Glutamatergic neuron (in vitro differentiated cells): ENCODE data around the gene CHMP3. TPM values are rescaled to one million over a fixed set of nuclear protein-coding genes. Genes with fewer than 3 reads are reported as not detected.
"Not testable (repeated sequence)": the region's sequence is repeated elsewhere in the genome, so short reads cannot be mapped to it uniquely, and the experiment has no call there.

Source experiments
- DNase-seq: peaks from one replicate; pipeline ENCODE4 v3.0.0; 2022
- H3K27ac Mint-ChIP-seq: one replicate; pipeline ENCODE4 v1.8.0; 2020; ENCODE audit warnings: mild to moderate bottlenecking, mixed read lengths, inconsistent platforms; ENCODE audit not compliant: unreplicated experiment
- H3K27me3 Mint-ChIP-seq: one replicate; pipeline ENCODE4 v1.8.0; 2020; ENCODE audit warnings: mild to moderate bottlenecking, moderate library complexity, mixed read lengths, inconsistent platforms; ENCODE audit not compliant: unreplicated experiment
- H3K36me3 Mint-ChIP-seq: one replicate; pipeline ENCODE4 v1.8.0; 2020; ENCODE audit warnings: mild to moderate bottlenecking, mixed read lengths, inconsistent platforms; ENCODE audit not compliant: unreplicated experiment
- H3K4me1 Mint-ChIP-seq: one replicate; pipeline ENCODE4 v1.8.0; 2020; ENCODE audit warnings: mild to moderate bottlenecking, low read depth, mixed read lengths, inconsistent platforms; ENCODE audit not compliant: unreplicated experiment
- H3K4me3 Mint-ChIP-seq: one replicate; pipeline ENCODE4 v1.8.0; 2020; ENCODE audit warnings: mild to moderate bottlenecking, mixed read lengths, inconsistent platforms; ENCODE audit not compliant: unreplicated experiment
- H3K9me3 Mint-ChIP-seq: one replicate; pipeline ENCODE4 v1.8.0; 2020; ENCODE audit warnings: mild to moderate bottlenecking, moderate library complexity, mixed read lengths, inconsistent platforms; ENCODE audit not compliant: unreplicated experiment
- total RNA-seq: library from RNA; stranded (reverse); fragmentation: NEBNext Ultra II Directional; extraction: Animal tissue kit (Norgen Biotek cat#: 25700); gene quantifications from one replicate; pipeline ENCODE4 v1.2.1, GENCODE V29; 2021; ENCODE audit not compliant: unreplicated experiment
- TF ChIP-seq, protein P1 (sequence below): fragments of 200-600 bp; sonication (generic); IDR thresholded peaks from one replicate; pipeline ENCODE4 v1.5.0; 2021; ENCODE audit not compliant: partially characterized antibody, unreplicated experiment

Gene CHMP3
- total RNA-seq, 1 donor from 2014 or later: 68.4 TPM

DNA sequence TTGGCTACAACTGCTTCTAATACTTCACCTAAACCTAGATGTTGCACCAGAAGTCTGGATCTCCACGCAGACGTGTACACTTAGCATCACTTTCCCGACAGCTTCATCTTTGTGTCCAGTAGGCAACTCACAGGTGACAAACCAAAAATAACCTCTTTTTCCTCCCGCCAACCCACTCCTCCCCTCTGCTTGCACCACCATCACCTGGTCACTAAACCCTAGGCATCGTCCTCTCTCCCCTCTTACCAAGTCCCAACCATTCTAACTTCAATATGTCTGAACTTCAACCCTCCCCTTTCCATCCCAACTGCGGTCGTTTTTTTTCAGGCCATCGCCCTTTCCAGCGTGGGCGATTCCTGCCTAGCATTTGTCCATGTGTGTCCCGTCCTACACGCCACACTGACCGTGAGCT is 413 bp upstream of the CHMP3 start:
- H3K36me3 Mint-ChIP-seq: peaks cover 16% of the 10 kb centered on the region
- H3K27ac Mint-ChIP-seq: peak overlapping the region; percentile 97
- TF ChIP-seq, protein P1, sequence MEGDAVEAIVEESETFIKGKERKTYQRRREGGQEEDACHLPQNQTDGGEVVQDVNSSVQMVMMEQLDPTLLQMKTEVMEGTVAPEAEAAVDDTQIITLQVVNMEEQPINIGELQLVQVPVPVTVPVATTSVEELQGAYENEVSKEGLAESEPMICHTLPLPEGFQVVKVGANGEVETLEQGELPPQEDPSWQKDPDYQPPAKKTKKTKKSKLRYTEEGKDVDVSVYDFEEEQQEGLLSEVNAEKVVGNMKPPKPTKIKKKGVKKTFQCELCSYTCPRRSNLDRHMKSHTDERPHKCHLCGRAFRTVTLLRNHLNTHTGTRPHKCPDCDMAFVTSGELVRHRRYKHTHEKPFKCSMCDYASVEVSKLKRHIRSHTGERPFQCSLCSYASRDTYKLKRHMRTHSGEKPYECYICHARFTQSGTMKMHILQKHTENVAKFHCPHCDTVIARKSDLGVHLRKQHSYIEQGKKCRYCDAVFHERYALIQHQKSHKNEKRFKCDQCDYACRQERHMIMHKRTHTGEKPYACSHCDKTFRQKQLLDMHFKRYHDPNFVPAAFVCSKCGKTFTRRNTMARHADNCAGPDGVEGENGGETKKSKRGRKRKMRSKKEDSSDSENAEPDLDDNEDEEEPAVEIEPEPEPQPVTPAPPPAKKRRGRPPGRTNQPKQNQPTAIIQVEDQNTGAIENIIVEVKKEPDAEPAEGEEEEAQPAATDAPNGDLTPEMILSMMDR: no peak

GRCh38 chr2:86562485-86562921 is 740 bp downstream of the CHMP3 start:
- Mint-ChIP-seq H3K4me1 (peaks cover 10% of the 10 kb centered on the region), H3K27ac (peak overlapping the region; percentile 97), H3K27me3 (peaks cover 10% of the 10 kb centered on the region), H3K4me3 (peak overlapping the region; percentile 99), H3K9me3 (peaks cover 14% of the 10 kb centered on the region), H3K36me3 (peaks cover 20% of the 10 kb centered on the region)
- no peak for DNase-seq
- TF ChIP-seq, protein P1: no peak

More for the DNA sequence above, 413 bp upstream of the CHMP3 start:
- peak overlapping the region; percentile 99 for H3K4me3 Mint-ChIP-seq
- no peak for DNase-seq
- H3K9me3 Mint-ChIP-seq: peaks cover 16% of the 10 kb centered on the region
- H3K27me3 Mint-ChIP-seq: peaks cover 7% of the 10 kb centered on the region
- H3K4me1 Mint-ChIP-seq: peaks cover 10% of the 10 kb centered on the region

DNA sequence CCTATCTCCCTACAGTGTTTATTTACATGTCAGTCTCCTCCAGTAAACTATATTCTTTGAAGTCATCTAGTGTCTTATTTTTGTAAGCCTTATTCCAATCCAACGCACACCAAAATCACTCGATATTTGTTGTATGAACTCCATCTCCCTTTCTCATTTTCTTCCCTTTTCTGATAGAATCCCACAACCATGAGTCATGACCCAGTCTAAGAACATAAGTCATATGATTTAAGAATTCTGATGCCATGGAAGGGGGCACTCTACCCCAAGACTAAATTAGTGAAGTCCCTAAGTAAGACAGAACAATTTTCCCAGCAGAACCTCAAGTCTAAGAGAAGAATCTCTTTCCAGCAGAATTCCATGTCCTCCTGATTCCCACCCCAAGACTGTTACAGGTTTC is 5.4 kb downstream of the CHMP3 start:
- TF ChIP-seq, protein P1: no peak
- Mint-ChIP-seq H3K27me3 (peaks cover 8% of the 10 kb centered on the region), H3K4me1 (peaks cover 8% of the 10 kb centered on the region), H3K36me3 (peaks cover 15% of the 10 kb centered on the region), H3K4me3 (no peak overlapping the region), H3K27ac (no peak overlapping the region), H3K9me3 (peaks cover 7% of the 10 kb centered on the region)
- DNase-seq: no peak

- TF ChIP-seq, protein P1: no peak
- no peak overlapping the region for H3K27ac Mint-ChIP-seq
- H3K36me3 Mint-ChIP-seq: peaks cover 23% of the 10 kb centered on the region
- H3K4me3 Mint-ChIP-seq: no peak overlapping the region
- no peaks in the 10 kb centered on the region for H3K4me1 Mint-ChIP-seq
- no peak for DNase-seq
- peaks cover 4% of the 10 kb centered on the region for H3K27me3 Mint-ChIP-seq
- H3K9me3 Mint-ChIP-seq: peaks cover 1% of the 10 kb centered on the region
Observed at GRCh38 chr2:86556508-86556907, 6.7 kb downstream of the CHMP3 start.

GRCh38 chr2:86552889-86553288 is 10.4 kb downstream of the CHMP3 start:
- peak overlapping the region; percentile 8 for H3K4me3 Mint-ChIP-seq
- H3K36me3 Mint-ChIP-seq: peaks cover 21% of the 10 kb centered on the region
- DNase-seq: no peak
- no peaks in the 10 kb centered on the region for H3K4me1 Mint-ChIP-seq
- no peak overlapping the region for H3K27ac Mint-ChIP-seq
- TF ChIP-seq, protein P1: no peak
- H3K27me3 Mint-ChIP-seq: no peaks in the 10 kb centered on the region
- peaks cover 6% of the 10 kb centered on the region for H3K9me3 Mint-ChIP-seq

- DNase-seq, H3K4me3 Mint-ChIP-seq, H3K27ac Mint-ChIP-seq, H3K27me3 Mint-ChIP-seq, H3K4me1 Mint-ChIP-seq: not testable (repeated sequence)
- peaks cover 36% of the 10 kb centered on the region for H3K36me3 Mint-ChIP-seq
- peaks cover 16% of the 10 kb centered on the region for H3K9me3 Mint-ChIP-seq
Observed at GRCh38 chr2:86549963-86550725, 13.1 kb downstream of the CHMP3 start.

DNA sequence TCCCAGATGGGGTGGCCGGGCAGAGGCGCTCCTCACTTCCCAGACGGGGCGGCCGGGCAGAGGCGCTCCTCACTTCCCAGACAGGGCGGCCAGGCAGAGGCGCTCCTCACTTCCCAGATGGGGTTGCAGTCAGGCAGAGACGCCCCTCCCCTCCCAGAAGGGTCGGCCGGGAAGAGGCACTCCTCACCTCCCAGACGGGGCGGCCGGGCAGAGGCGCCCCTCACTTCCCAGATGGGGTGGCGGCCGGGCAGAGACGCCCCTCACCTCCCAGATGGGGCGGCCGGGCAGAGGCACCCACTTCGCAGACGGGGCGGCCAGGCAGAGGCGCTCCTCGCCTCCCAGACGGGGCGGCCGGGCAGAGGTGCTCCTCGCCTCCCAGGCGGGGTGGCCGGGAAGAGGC is 13.8 kb downstream of the CHMP3 start:
- H3K27me3 Mint-ChIP-seq, H3K4me3 Mint-ChIP-seq, H3K4me1 Mint-ChIP-seq, DNase-seq, H3K27ac Mint-ChIP-seq: not testable (repeated sequence)
- peaks cover 39% of the 10 kb centered on the region for H3K36me3 Mint-ChIP-seq
- peaks cover 19% of the 10 kb centered on the region for H3K9me3 Mint-ChIP-seq

- DNase-seq, H3K4me3 Mint-ChIP-seq, H3K27ac Mint-ChIP-seq, H3K4me1 Mint-ChIP-seq: not testable (repeated sequence)
- H3K36me3 Mint-ChIP-seq: peaks cover 44% of the 10 kb centered on the region
- H3K9me3 Mint-ChIP-seq: peaks cover 24% of the 10 kb centered on the region
- peaks cover 12% of the 10 kb centered on the region for H3K27me3 Mint-ChIP-seq
Observed at GRCh38 chr2:86548913-86549396, 14.3 kb downstream of the CHMP3 start.
